ENCODE results near the gene ABTB1.

GRCh38 chr3:127646501-127647046, 26.2 kb upstream of the ABTB1 start:
- TF ChIP-seq SP1 (CRISPR knock-in tag; conservative IDR thresholded peaks at IDR 0.05) (no peak), CTCF (IDR thresholded peaks at IDR 0.05) (no peak), ZNF138 (CRISPR knock-in tag; conservative IDR thresholded peaks at IDR 0.05) (no peak), CREB1 (CRISPR knock-in tag; IDR thresholded peaks at IDR 0.05) (no peak)
- TF ChIP-seq, protein P1, sequence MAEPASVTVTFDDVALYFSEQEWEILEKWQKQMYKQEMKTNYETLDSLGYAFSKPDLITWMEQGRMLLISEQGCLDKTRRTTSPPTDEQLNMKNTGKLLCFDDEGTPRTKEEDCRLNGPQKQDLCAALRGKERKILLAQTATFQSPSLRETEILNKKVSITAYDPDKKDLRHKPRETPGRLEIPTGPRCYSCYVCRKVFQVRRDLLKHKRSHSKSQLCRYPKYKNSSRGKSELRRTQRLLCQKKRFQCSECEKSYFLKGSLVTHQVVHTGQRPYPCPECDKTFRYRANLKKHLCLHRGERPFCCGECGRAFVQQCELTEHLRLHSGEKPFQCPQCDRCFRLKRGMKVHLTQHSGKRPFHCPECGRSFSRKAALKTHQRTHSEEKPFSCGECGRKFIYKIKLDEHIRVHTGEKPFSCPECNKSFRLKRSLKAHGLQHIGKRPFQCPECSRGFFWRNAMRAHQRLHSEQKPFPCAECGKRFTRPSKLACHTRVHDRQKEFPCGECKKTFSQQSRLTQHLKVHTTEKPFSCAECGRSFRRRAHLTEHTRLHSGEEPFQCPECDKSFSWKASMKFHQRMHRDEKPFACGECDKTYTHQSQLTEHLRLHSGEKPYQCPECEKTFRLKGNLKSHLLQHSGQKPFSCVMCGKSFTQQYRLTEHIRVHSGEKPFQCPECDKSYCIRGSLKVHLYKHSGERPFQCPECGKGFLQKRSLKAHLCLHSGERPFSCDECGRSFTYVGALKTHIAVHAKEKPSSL (CRISPR knock-in tag; conservative IDR thresholded peaks at IDR 0.05): no peak
